ENCODE data around the gene UNK. TPM values are rescaled to one million over a fixed set of nuclear protein-coding genes. Genes with fewer than 3 reads are reported as not detected.
A peak's percentile ranks its signal among the peaks of the same experiment; 100 is the strongest.

Gene UNK
- total RNA-seq, 2 donors from 2014 or later, result 18.4 to 59.7 TPM

DNA sequence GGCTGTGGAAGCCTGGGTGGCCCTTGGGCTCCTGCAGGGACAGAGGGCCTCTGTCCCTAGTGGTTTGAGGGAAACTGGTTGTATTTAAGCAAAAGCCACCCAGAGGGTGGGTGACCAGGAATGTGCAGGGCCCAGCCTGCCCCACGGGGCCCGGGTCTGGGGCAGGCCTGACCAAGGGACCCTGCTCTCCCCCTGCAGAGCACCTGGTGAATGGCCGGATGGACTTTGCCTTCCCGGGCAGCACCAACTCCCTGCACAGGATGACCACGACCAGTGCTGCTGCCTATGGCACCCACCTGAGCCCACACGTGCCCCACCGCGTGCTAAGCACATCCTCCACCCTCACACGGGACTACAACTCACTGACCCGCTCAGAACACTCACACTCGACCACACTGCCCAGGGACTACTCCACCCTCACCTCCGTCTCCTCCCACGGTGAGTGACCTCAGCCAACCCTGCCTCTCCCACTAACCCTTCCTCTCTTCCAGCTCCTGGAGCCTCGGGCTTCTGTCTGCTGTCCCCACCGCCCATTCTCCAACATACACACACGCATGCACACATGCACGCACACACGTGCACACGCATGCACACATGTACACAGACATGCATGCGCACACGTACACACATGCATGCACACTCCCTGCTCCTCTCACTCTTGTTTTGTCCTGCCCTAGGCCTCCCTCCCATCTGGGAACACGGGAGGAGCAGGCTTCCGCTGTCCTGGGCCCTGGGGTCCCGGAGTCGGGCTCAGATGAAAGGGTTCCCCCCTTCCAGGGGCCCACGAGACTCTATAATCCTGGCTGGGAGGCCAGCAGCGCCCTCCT lies 30.0 kb upstream of the UNK start:
- intact Hi-C loops (cut with DNase I), result loop anchor here (5.0 kb wide), 1 partner anchor 82 kb away; no protein-coding TSS in a partner anchor
- Histone ChIP-seq H3K4me3 (no peak overlapping the region), H3K27ac (peak overlapping the region in 3 of 4 donors; percentile 46 to 66 (median 54)), H3K27me3 (no peaks in the 10 kb centered on the region), H3K4me1 (peaks cover 19% of the 10 kb centered on the region), H3K9me3 (no peaks in the 10 kb centered on the region), H3K36me3 (replicated peaks in 1 of 2; ENCODE audit: insufficient read depth in 1 of 2, low read depth in 2 of 2) (no peaks in the 10 kb centered on the region)
- 78 to 81% methylated on average over 21 to 27 of the region's 27 CpGs for WGBS, 2 donors
- TF ChIP-seq CTCF (IDR thresholded peaks at IDR 0.05), result no peak
- no peak for TF ChIP-seq POLR2A (IDR thresholded peaks at IDR 0.05)
- ATAC-seq (no peak), DNase-seq (no peak)

DNA sequence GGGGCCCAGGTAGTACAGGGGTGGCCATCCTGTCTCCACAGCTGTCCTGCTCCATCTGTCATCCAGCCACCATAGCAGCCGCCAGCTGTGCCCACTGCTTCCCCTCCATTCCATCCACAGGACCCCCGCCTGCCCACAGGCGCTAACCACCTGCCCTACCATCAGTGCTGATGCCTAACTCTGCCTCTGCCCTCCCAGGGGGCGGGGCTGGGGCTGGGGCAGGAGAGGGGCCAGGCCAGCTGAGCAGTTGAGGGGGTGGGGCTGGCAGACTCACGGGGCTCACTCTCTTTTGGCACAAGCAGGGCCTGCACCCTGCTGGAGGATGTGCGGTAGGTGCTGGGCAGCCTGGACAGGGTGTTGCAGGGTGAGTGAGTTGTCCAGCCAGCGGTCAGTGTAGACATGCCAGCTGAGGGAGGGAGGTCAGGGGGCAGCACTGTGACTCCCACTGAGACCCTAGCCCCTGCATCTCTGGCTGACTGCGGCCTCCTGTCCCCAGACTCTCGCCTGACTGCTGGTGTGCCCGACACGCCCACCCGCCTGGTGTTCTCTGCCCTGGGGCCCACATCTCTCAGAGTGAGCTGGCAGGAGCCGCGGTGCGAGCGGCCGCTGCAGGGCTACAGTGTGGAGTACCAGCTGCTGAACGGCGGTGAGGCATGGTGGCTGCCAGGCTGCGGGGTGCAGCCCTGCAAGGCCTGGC lies 29.3 kb upstream of the UNK start:
- Histone ChIP-seq H3K36me3 (replicated peaks in 1 of 2; ENCODE audit: insufficient read depth in 1 of 2, low read depth in 2 of 2) (no peaks in the 10 kb centered on the region), H3K9me3 (no peaks in the 10 kb centered on the region), H3K27me3 (no peaks in the 10 kb centered on the region), H3K27ac (no peak overlapping the region), H3K4me1 (peaks cover 14% of the 10 kb centered on the region), H3K4me3 (no peak overlapping the region)
- DNase-seq (no peak), ATAC-seq (no peak)
- WGBS, 2 donors, result 83 to 100% methylated on average over 3 to 20 of the region's 20 CpGs
- TF ChIP-seq POLR2A (IDR thresholded peaks at IDR 0.05) (no peak), CTCF (IDR thresholded peaks at IDR 0.05) (no peak)
- intact Hi-C loops (cut with DNase I), result loop anchor here (5.0 kb wide), 1 partner anchor 83 kb away; no protein-coding TSS in a partner anchor

GRCh38 chr17:75755990-75756389 lies 28.6 kb upstream of the UNK start:
- intact Hi-C loops (cut with DNase I), result loop anchor here (5.0 kb wide), 1 partner anchor 84 kb away; no protein-coding TSS in a partner anchor
- ATAC-seq, result no peak
- WGBS, 2 donors, result 90 to 100% methylated on average over 2 of the region's 2 CpGs

GRCh38 chr17:75756451-75757085 lies 28.0 kb upstream of the UNK start:
- DNase-seq, result no peak
- H3K36me3 ChIP-seq (replicated peaks in 1 of 2; ENCODE audit: insufficient read depth in 1 of 2, low read depth in 2 of 2), result no peaks in the 10 kb centered on the region
- intact Hi-C loops (cut with DNase I), result loop anchor here (5.0 kb wide), 1 partner anchor 84 kb away; no protein-coding TSS in a partner anchor
- peaks cover 14% of the 10 kb centered on the region for H3K4me1 ChIP-seq
- TF ChIP-seq CTCF (IDR thresholded peaks at IDR 0.05) (no peak), POLR2A (IDR thresholded peaks at IDR 0.05) (no peak)
- H3K27me3 ChIP-seq, result no peaks in the 10 kb centered on the region
- WGBS, 2 donors, result 92 to 98% methylated on average over 9 to 26 of the region's 29 CpGs
- no peak for ATAC-seq
- H3K9me3 ChIP-seq, result no peaks in the 10 kb centered on the region
- H3K27ac ChIP-seq, result no peak overlapping the region
- no peak overlapping the region for H3K4me3 ChIP-seq

More at GRCh38 chr17:75755990-75756389, 28.6 kb upstream of the UNK start:
- Histone ChIP-seq H3K4me1 (peaks cover 14% of the 10 kb centered on the region), H3K9me3 (no peaks in the 10 kb centered on the region), H3K36me3 (replicated peaks in 1 of 2; ENCODE audit: insufficient read depth in 1 of 2, low read depth in 2 of 2) (no peaks in the 10 kb centered on the region), H3K4me3 (no peak overlapping the region), H3K27me3 (no peaks in the 10 kb centered on the region), H3K27ac (no peak overlapping the region)
- DNase-seq, result no peak
- TF ChIP-seq CTCF (IDR thresholded peaks at IDR 0.05) (no peak), POLR2A (IDR thresholded peaks at IDR 0.05) (no peak)
